ENCODE measurements around the gene PTH2R.

- TF ChIP-seq RARB (CRISPR knock-in tag; IDR thresholded peaks at IDR 0.05) (no peak), ZFP30 (CRISPR knock-in tag; IDR thresholded peaks at IDR 0.05) (no peak), CSDC2 (CRISPR knock-in tag; IDR thresholded peaks at IDR 0.05) (no peak)
- TF ChIP-seq, protein P1, sequence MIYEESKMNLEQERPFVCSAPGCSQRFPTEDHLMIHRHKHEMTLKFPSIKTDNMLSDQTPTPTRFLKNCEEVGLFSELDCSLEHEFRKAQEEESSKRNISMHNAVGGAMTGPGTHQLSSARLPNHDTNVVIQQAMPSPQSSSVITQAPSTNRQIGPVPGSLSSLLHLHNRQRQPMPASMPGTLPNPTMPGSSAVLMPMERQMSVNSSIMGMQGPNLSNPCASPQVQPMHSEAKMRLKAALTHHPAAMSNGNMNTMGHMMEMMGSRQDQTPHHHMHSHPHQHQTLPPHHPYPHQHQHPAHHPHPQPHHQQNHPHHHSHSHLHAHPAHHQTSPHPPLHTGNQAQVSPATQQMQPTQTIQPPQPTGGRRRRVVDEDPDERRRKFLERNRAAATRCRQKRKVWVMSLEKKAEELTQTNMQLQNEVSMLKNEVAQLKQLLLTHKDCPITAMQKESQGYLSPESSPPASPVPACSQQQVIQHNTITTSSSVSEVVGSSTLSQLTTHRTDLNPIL (CRISPR knock-in tag; IDR thresholded peaks at IDR 0.05; ENCODE audit: low read depth), result no peak
Measured at GRCh38 chr2:208467564-208467963, 61.0 kb downstream of the PTH2R start.
